Nephron progenitor cell (in vitro differentiated cells): ENCODE measurements around the gene THRAP3.

Experiments
- DNase-seq: peaks from one replicate; pipeline ENCODE4 v3.0.0; 2021
- H3K27ac Mint-ChIP-seq: 2 replicates; pipeline ENCODE4 v1.8.0; 2021; ENCODE audit warnings: mild to moderate bottlenecking, moderate library complexity, mixed read lengths
- H3K27me3 Mint-ChIP-seq: 2 replicates; pipeline ENCODE4 v1.8.0; 2021; ENCODE audit warnings: mild to moderate bottlenecking, low read depth, mixed read lengths; ENCODE audit not compliant: poor library complexity
- H3K36me3 Mint-ChIP-seq: 2 replicates; pipeline ENCODE4 v1.8.0; 2021; ENCODE audit warnings: low read depth, mixed read lengths
- H3K4me1 Mint-ChIP-seq: 2 replicates; pipeline ENCODE4 v1.8.0; 2021; ENCODE audit warnings: mixed read lengths
- H3K4me3 Mint-ChIP-seq: 2 replicates; pipeline ENCODE4 v1.8.0; 2021; ENCODE audit warnings: mild to moderate bottlenecking, moderate library complexity, mixed read lengths
- H3K9me3 Mint-ChIP-seq: 2 replicates; pipeline ENCODE4 v1.8.0; 2021; ENCODE audit warnings: mild to moderate bottlenecking, moderate library complexity, mixed read lengths
- TF ChIP-seq, protein P1 (sequence below): fragments of 200-600 bp; sonication (generic); IDR thresholded peaks from 2 replicates; pipeline ENCODE4 v1.5.0; 2021; ENCODE audit warnings: antibody characterized with exemption

The THRAP3 gene

DNA sequence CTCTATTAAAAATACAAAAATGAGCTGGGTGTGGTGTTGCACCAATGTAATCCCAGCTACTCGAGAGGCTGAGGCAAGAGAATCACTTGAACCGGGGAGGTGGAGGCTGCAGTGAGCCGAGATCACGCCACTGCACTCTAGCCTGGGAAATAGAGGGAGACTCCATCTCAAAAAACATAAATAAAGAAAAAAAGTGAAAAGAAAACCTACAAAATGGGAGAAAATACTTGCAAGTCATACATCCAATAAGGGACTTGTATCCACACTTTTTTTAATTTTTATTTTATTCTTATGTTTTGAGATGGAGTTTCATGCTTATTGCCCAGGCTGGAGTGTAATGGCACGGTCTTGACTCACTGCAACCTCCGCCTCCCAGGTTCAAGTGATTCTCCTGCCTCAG, 52.4 kb downstream of the THRAP3 start:
- no peaks in the 10 kb centered on the region for H3K27me3 Mint-ChIP-seq
- TF ChIP-seq, protein P1, sequence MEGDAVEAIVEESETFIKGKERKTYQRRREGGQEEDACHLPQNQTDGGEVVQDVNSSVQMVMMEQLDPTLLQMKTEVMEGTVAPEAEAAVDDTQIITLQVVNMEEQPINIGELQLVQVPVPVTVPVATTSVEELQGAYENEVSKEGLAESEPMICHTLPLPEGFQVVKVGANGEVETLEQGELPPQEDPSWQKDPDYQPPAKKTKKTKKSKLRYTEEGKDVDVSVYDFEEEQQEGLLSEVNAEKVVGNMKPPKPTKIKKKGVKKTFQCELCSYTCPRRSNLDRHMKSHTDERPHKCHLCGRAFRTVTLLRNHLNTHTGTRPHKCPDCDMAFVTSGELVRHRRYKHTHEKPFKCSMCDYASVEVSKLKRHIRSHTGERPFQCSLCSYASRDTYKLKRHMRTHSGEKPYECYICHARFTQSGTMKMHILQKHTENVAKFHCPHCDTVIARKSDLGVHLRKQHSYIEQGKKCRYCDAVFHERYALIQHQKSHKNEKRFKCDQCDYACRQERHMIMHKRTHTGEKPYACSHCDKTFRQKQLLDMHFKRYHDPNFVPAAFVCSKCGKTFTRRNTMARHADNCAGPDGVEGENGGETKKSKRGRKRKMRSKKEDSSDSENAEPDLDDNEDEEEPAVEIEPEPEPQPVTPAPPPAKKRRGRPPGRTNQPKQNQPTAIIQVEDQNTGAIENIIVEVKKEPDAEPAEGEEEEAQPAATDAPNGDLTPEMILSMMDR = no peak
- DNase-seq = no peak
- no peak overlapping the region for H3K4me3 Mint-ChIP-seq
- H3K27ac Mint-ChIP-seq = no peak overlapping the region
- peaks cover 38% of the 10 kb centered on the region for H3K36me3 Mint-ChIP-seq
- no peaks in the 10 kb centered on the region for H3K4me1 Mint-ChIP-seq
- H3K9me3 Mint-ChIP-seq = no peaks in the 10 kb centered on the region

DNA sequence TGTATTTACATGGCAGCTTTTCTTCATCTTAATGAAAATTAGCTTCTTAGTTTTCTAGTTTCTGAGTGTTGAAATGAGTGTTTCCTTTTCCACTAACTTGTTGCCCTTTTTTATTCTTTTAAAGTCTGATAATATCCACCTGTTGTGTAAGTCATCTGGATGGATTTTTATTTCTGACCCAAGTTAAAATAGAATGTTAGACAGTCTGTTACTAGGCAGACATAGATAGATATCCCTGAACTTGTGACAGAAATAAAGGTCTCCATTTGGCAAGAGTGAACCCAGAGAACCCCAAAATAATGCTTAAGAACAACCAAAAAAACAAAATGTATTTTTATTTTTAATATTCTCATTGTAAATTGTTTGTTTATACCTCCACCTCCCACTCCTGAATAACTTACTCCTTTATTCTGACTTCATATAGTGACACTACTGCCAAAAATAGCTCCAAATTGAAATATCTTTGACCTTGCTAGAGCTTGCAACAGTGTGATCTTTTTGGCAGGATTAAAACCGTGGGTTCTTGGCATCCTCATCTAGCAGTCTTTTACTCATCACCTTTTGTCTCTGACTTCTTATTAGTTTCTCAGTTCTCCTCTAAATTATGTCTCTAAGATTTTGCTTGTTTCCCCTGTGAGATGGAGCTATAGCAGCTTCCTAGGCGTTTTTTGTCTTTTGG, 55.0 kb downstream of the THRAP3 start:
- H3K4me1 Mint-ChIP-seq = no peaks in the 10 kb centered on the region
- H3K27ac Mint-ChIP-seq = peak overlapping the region; percentile 49
- peaks cover 25% of the 10 kb centered on the region for H3K36me3 Mint-ChIP-seq
- DNase-seq = no peak
- no peaks in the 10 kb centered on the region for H3K9me3 Mint-ChIP-seq
- no peaks in the 10 kb centered on the region for H3K27me3 Mint-ChIP-seq
- TF ChIP-seq, protein P1 = no peak
- no peak overlapping the region for H3K4me3 Mint-ChIP-seq

DNA sequence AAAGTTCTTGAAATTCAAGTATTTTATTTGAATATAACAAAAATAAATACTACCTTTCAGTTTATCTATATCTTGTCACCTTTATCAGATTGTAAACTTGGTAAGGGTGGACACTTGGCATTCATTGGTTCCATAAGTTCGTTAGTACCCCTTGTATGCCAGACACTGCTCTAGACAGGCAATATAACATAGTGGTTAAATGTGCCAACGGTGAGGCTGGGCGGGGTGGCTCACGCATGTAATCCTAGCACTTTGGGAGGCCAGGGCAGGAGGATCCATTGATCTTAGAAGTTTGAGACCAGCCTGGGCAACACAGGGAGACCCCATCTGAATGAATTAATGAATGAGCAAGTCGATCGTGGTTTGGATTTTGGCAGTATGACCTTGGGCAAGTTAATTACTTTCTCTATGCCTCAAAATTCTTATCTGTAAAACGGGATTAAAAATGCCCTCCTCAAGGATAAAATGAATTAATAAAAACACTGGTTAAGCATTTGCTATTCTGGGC, 55.6 kb downstream of the THRAP3 start:
- DNase-seq = no peak
- Mint-ChIP-seq H3K4me1 (no peaks in the 10 kb centered on the region), H3K4me3 (no peak overlapping the region), H3K27ac (peak overlapping the region; percentile 81), H3K36me3 (peaks cover 19% of the 10 kb centered on the region), H3K9me3 (no peaks in the 10 kb centered on the region), H3K27me3 (no peaks in the 10 kb centered on the region)
- TF ChIP-seq, protein P1 = no peak

DNA sequence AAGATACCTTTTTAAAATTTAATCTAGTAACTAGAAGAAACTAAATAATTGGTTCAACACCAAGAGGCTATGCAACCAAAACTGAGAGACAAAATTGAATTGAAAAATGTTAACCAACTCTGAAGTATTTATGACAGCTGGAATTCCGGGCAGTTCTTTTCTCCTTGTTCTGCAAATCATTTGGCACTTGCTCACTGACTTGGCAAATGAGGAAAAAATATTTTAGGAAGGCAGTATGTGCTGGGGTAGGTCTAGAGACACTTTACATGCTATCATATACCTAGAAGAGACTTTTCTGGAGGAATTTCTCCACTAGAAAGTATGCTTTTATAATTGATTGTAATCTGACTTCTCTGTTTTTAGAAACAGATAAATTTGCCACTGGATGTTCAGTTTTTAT, 59.8 kb downstream of the THRAP3 start:
- H3K27me3 Mint-ChIP-seq = no peaks in the 10 kb centered on the region
- DNase-seq = no peak
- H3K9me3 Mint-ChIP-seq = no peaks in the 10 kb centered on the region
- H3K27ac Mint-ChIP-seq = peak overlapping the region; percentile 80
- H3K4me3 Mint-ChIP-seq = no peak overlapping the region
- TF ChIP-seq, protein P1 = no peak
- no peaks in the 10 kb centered on the region for H3K4me1 Mint-ChIP-seq
- peaks cover 41% of the 10 kb centered on the region for H3K36me3 Mint-ChIP-seq

DNA sequence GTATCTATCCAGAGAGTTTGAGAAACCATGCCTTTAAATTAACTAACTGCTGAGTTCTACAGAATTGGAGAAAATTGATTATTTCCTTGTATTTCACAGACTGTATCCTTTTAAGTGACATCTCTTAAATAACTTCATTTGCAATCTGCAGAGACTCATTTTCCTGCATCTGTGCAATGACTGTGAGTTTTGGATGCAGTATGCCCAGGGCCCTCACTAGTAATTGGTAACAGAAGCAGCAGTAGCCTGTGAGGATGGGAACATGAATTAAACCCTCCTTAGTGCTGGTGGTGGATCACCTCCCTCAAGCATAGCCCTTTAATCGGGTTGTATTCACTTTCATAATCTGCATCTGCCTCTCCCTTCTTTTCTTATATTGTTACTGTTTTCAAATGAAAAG, 60.3 kb downstream of the THRAP3 start:
- no peak overlapping the region for H3K4me3 Mint-ChIP-seq
- H3K27me3 Mint-ChIP-seq = no peaks in the 10 kb centered on the region
- no peaks in the 10 kb centered on the region for H3K4me1 Mint-ChIP-seq
- peaks cover 45% of the 10 kb centered on the region for H3K36me3 Mint-ChIP-seq
- TF ChIP-seq, protein P1 = no peak
- H3K9me3 Mint-ChIP-seq = no peaks in the 10 kb centered on the region
- no peak overlapping the region for H3K27ac Mint-ChIP-seq
- DNase-seq = no peak
